Activated CD8-positive, alpha-beta memory T cell treated with anti-CD3 and anti-CD28 coated beads, Interleukin-2, amount 50 U/mL, for 1 hour (primary cell): ENCODE measurements around the gene EPHA8.

ENCODE experiments used
- DNase-seq: peaks from one replicate; pipeline ENCODE4 v3.0.0-alpha.2; 2020; ENCODE audit errors: extremely low read depth

Gene EPHA8

DNA sequence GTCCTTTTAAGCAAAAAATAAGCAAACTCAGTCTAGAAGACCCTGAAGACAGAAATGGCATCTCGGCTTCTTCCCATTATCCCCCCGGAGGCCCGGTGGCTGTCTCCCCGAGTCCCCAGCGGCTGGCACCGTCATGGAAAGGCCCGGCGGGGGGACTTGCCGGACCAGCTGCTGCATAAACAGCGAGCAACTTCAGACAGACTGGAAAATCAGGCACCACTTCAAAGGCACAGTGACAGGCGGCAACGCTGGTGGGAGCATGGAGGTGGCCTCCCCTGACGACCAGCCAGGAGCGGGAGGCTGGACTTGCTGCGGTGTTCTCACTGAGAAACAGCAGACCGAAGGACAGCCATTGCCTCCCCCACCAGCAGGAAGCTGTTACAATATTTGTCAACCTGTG, 54.8 kb downstream of the EPHA8 start:
- DNase-seq: no peak

- DNase-seq: no peak
Measured at GRCh38 chr1:22619252-22619651, 56.0 kb downstream of the EPHA8 start.

- DNase-seq: no peak
Measured at GRCh38 chr1:22619798-22620197, 56.5 kb downstream of the EPHA8 start.

- no peak for DNase-seq
Measured at GRCh38 chr1:22621761-22622160, 58.5 kb downstream of the EPHA8 start.

DNA sequence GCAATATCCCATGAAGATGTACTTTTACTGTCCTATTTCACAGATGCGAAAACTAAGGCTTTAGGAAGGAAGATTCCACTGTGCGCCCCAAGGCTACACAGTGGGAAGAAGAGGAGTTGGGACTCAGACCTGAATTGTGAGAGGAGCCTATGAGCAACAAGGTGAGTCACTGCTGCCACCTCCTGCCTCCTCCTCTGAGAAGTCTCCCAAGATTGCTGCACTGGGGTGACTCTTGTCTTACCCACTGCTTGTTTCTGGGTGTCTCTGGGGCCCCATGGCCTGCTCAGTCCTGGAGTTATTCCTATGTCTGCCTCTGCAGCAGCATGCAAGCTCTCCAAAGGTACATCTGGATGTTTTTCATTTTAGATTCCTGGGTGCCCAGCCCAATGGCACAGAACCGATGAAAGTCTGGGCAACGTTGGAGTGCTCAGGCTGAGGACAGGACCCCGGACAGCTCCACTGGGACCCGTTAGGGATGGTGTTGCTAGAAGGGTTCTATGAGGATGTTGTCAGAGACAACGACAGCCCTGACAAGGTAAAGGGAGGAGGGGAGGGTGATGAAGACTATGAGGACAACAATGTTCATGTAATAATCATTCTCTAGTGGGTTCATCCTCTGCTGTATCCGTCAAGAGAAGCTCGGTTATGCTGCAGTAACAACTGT, 62.1 kb downstream of the EPHA8 start:
- no peak for DNase-seq

DNA sequence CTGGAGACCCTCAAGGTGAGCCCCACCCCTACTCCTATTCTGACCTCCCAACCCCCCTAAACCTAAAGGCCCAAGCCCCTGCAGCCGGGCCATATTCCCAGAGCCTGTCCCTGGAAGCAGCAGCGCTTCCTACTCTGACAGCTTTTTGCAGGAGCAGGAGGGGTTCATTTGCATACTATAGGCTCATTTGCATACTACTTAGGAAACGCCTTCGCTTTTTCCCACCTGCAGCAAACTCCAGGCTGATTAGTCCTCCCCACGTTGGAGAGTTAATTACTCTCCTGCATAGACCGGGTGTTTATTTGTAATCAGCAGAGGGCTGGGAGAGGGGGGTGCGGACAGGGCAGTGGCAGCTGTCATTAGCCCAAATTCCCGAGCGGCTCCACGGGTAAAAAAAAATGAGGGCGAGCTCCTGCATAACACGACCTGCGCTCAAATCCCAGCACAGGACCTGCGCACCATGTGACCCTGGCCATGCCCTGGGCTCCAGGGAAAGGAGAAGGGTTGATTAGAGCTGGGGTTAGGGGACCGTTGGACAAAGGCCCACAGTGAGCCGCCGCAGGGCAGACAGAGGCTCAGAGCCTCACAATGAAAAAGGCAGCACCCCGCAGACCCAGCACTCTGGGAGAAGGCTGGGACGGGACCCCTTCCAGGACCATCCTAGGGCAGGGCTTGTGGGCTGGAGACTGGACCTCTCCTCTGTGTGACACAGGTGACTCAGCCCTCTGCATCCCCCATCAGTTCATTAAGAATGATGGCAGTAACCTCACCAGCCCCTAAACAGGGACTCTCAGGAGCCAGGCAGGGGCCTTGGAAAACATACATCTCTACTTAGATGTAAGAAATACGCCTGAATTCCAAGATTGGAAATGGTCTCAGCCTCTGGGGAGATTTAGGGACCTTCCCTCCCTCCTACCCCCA, 63.2 kb downstream of the EPHA8 start:
- no peak for DNase-seq

DNA sequence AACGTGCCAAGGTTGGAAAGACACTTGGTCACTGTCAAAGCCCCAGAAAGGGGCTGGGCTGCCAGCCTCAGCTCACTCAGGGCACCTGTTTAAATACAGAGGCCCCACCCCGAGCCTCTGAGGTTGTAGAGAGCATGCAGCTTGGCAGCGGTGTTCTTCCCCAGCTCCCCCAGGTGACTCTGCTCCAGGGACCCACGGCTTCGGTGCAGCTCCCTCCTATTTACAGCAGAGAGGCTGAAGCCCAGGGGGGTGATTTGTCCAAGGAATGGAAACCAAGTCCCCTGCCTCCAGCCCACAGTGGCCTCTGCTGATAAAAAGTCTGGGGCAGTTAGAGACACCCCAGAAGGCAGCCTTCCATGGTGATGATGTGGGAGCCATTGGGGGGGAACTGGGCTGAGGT, 64.0 kb downstream of the EPHA8 start:
- no peak for DNase-seq

DNA sequence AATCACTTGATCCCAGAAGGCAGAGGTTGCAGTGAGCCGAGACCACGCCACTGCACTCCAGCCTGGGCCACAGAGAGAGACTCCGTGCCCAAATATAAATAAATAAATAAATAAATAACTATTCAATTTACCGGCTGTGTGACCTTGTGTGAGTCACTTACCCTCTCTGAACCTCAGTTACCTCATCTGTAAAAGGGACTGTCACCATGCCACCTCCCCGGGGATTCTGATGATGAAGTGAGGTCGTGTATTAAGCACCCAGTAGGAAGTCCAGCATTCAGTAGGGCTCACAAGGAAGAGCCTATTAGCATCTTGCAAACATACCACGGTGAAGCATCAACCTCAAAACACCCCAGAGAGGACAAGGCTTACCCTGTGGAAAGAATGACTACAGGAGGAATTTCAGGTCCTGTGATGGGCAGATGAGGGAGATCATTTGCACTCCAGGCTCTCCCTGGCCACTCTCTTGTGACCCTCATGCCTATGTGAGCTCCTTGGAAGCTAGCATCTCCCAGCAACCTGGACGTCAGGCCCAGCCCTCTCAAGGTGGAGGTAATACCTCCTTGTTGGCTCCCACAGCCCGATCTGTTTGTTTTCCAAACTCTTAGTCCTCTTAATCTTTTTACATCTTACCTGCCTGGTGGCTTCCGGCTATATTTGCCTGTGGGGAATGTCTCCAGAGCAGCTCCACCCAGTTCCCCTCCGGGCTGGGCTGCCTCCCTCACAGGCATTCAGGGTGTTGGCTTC, 65.6 kb downstream of the EPHA8 start:
- no peak for DNase-seq

GRCh38 chr1:22629886-22630285, 66.6 kb downstream of the EPHA8 start:
- DNase-seq: no peak

DNA sequence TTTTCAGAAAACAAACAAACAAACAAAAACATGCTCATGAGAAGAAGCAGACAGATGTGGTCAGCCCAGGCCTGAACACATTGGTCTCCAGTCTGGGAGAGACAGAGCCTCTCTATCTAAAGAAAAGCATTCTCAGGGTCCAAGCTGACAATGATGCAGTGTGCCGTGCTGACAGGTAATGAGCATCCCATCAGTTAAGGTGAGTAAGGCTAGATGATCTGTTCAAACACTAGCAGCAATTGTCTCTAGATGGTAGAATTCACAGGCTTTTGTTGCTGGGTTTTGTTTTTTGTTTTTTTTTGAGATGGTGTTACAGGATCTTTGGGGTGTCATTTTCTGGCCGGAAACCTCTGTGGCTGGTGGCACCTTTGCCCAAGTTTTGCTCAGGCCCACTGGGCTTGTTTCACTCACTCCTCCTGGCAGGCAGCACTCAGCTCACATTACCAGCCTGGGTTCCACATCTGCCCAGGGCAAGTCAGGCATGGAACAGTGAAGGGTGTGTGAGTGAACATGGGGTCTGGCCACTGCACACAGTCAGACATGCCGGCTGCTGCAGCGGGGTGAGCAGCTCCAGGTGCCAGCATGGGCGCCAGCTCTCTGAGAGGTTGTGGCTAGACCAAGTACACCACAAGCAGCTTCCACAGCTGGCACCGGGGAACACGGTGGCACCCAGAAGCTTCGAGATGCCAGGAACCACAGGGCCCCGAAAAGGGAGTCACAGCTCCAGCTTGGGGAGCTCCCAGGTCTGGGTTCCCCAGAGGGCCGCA, 70.6 kb downstream of the EPHA8 start:
- no peak for DNase-seq

DNA sequence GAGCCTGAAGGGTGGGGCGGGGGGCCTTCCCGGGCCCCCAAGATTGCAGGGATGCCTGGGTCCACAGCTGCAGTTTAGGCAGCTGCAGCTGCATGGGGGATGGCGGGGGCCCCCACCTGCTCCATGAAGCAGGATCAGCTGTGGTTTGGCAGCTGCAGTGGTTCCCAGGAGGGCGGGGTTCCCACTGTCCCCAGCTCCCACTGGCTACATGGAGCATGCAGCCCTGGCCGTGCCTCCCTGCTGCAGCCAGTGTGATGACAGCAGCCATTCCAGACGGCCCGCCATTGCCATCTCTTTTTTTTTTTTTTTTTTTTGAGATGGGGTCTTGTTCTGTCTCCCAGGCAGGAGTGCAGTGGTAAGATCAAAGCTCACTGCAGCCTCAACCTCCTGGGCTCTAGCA, 72.1 kb downstream of the EPHA8 start:
- DNase-seq: no peak

DNA sequence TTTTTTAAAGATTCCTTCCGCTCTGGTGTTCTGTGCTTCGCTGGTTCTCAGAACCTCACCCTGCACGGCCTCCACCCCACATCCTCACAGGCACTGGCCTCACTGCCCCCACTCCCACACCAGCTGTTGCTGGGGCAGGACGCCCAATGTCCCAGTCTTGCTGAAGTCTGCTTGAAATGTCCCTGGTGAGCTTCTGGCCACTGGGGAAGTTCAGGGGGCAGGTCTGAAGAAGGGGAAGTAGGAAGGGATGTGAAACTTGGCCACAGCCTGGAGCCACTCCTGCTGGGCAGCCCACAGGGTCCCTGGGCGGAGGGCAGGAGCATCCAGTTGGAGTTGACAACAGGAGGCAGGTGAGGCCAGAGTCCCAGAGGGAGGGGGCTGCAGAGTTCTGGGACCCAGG, 73.1 kb downstream of the EPHA8 start, which contains the start of gene C1QA:
Gene C1QA, plus strand, starts transcription at position 276 of the 400 bp plus-strand sequence. CDS start 989 bp downstream, outside the sequence.
- DNase-seq: no peak

GRCh38 chr1:22636927-22637326, 73.6 kb downstream of the EPHA8 start:
- no peak for DNase-seq

- DNase-seq: no peak
Measured at GRCh38 chr1:22637907-22638445, 74.7 kb downstream of the EPHA8 start.

DNA sequence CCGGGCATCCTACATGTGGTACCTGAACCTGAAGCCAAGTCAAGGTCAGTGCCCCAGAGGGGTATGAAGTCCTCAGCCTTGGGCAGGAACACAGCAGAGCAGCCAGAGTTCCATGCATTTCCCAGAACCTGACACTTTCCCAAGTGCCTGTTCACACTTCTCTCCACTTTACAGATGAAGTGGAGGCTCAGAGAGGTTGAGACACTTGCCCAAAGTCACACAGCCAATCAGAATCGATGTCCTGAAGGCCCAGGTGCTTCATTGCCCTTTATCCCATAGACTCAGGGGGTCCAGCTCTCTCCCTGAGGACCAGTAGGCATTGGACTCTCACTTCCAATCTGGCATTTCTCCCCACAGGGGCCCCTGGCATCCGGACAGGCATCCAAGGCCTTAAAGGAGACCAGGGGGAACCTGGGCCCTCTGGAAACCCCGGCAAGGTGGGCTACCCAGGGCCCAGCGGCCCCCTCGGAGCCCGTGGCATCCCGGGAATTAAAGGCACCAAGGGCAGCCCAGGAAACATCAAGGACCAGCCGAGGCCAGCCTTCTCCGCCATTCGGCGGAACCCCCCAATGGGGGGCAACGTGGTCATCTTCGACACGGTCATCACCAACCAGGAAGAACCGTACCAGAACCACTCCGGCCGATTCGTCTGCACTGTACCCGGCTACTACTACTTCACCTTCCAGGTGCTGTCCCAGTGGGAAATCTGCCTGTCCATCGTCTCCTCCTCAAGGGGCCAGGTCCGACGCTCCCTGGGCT, 75.4 kb downstream of the EPHA8 start:
- DNase-seq: no peak

GRCh38 chr1:22639286-22639685, 76.0 kb downstream of the EPHA8 start:
- DNase-seq: no peak

DNA sequence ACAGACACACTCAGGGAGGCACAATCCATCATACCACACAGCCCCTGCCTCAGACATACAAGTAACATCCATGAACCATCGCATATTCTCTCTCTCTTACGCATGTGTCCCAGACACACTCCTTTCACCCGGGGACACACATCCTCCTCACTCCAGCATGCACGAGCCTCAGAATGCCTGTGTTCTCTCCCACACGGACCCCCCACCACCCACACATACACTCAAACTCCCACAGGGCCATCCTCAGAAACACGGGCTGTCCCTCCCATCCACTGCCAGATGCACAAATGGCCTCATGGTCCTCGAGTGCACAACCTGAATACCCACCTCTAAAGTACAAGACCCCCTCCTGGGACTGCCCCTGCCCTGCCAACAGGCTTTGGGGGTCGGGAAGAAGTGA, 78.0 kb downstream of the EPHA8 start:
- no peak for DNase-seq

GRCh38 chr1:22641906-22642636, 78.8 kb downstream of the EPHA8 start:
- peak; percentile 4 for DNase-seq

GRCh38 chr1:22643381-22643780, 80.1 kb downstream of the EPHA8 start, which contains the start of gene C1QC:
C1QC (plus strand) TSS chr1:22643633; CDS start chr1:22644024, 391 bp downstream.
- DNase-seq: no peak

- DNase-seq: no peak
Measured at GRCh38 chr1:22643928-22644327, 80.6 kb downstream of the EPHA8 start.
